SH-SY5Y (cell line): Measurements from ENCODE around the gene ADAT1.

Experiments
- GATA2 ChIP-seq: IDR thresholded peaks from 2 replicates; pipeline ENCODE4 v1.6.1; 2011; ENCODE audit warnings: mild to moderate bottlenecking, low read depth, low read length
- GATA3 ChIP-seq: IDR thresholded peaks from 2 replicates; pipeline ENCODE4 v1.6.1; 2011; ENCODE audit warnings: low read depth, mild to moderate bottlenecking, low read length, moderate library complexity

DNA sequence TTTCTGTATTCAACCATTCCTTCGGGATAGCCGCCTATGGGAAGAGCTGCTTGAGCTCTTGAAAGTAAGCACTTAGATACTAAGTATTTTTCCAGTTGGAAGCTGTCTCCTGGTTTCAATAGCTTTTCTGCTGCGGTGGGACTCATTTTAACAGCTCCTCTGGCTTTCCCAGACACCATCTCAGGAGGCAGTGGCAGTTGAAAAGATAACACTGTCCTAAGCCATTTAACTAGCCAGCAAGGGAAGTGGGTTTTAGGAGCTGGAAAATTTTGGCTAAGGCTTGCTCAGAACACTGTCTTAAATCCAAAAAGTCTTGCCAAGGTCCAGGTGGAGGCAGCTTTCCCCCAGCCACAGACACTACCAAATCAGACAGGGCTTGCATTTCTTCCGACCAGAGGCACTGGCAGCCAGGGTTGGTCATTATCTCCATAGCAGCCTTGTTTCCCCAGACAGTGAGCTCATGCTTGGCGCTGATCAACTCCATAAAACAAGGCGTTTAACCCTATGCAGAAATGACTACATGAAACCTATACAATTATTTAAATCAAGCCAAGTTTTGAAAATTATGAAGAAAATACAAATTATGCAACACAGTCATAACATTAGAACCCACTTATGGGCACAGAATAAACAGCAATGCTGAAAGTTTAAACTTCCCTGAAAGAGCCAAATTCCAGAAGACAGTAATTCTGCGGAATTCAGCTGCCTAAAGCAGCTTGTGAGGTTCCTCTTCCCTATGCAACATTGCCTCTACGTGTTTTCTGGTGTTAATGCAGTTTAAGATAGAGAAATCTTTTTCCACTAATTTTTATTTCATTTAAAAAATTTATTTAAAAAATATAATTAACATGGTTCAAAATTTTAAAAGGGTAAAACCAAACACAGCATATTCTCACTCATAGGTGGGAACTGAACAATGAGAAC lies 31.9 kb downstream of the ADAT1 start:
- no peak for TF ChIP-seq GATA2
- no peak for TF ChIP-seq GATA3
